Measurements from ENCODE around the gene CGB8.

- no peak for TF ChIP-seq POLR2A (IDR thresholded peaks at IDR 0.05; ENCODE audit: low read depth, low read length)
- TF ChIP-seq, protein P1, sequence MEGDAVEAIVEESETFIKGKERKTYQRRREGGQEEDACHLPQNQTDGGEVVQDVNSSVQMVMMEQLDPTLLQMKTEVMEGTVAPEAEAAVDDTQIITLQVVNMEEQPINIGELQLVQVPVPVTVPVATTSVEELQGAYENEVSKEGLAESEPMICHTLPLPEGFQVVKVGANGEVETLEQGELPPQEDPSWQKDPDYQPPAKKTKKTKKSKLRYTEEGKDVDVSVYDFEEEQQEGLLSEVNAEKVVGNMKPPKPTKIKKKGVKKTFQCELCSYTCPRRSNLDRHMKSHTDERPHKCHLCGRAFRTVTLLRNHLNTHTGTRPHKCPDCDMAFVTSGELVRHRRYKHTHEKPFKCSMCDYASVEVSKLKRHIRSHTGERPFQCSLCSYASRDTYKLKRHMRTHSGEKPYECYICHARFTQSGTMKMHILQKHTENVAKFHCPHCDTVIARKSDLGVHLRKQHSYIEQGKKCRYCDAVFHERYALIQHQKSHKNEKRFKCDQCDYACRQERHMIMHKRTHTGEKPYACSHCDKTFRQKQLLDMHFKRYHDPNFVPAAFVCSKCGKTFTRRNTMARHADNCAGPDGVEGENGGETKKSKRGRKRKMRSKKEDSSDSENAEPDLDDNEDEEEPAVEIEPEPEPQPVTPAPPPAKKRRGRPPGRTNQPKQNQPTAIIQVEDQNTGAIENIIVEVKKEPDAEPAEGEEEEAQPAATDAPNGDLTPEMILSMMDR (conservative IDR thresholded peaks at IDR 0.05; ENCODE audit: low read depth, low read length), result no peak
- no peak for TF ChIP-seq BHLHE40 (IDR thresholded peaks at IDR 0.05; ENCODE audit: low read depth, low read length)
- no peak for TF ChIP-seq MXI1 (IDR thresholded peaks at IDR 0.05; ENCODE audit: borderline replicate concordance, low read depth, low read length)
- no peak for TF ChIP-seq CEBPB (IDR thresholded peaks at IDR 0.05; ENCODE audit: low read depth, low read length)
- TF ChIP-seq RFX5 (IDR thresholded peaks at IDR 0.05; ENCODE audit: low read depth, low read length), result no peak
- TF ChIP-seq RAD21 (IDR thresholded peaks at IDR 0.05; ENCODE audit: low read length), result no peak
- no peak for TF ChIP-seq MAZ (IDR thresholded peaks at IDR 0.05; ENCODE audit: borderline replicate concordance, low read depth, low read length)
- TF ChIP-seq USF2 (IDR thresholded peaks at IDR 0.05; ENCODE audit: low read depth, low read length), result no peak
These were observed 23.1 kb upstream of the CGB8 start for GRCh38 chr19:49071860-49072547.

Measured in IMR-90 (cell line).